ENCODE data around the gene SPI1. TPM values are rescaled to one million over a fixed set of nuclear protein-coding genes. Genes with fewer than 3 reads are reported as not detected.

SPI1 gene
- total and polyA plus RNA-seq, 2 experiments from 2014 or later = 0.13 to 2.0 TPM

DNA sequence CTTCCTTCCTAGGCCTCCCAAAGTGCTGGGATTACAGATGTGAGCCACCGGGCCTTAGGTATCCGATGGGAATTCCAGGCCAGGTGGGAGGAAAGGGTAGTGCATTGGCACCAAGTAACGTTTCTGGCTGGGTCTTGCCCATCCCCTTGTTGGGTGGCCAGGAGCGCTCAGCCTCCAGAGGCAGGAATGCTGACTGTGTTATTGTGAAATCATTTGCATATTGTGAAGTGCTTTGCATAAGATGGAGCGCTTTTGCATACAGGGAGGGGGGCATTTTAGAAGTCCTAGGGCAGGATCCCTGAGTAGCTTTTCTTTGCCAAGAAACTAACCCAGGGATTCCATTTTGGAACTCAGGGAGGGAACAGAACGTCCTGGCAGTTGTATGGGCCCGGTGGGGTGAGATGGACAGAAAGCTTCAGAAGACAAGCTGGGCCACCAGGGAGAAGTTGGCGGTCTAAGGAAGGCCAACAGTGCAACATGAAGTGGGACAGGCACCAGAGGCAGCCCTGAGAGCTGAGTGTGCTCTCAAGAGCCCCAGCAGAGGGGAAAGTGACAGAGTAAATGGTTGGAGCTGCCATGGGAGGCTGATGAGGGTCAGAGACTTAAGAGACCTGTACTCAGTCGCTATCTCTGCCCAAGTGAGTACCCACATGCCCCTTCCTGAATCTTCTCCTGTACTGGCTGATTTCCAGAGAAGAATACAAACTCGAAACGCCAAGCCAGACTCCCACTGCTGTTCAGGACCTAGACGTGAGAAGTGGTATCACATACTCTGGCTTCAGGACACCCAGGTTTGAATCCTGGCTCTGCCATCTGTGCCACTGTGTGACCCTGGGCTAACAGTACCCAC, 28.8 kb upstream of the SPI1 start:
- peak overlapping the region; percentile 88 for H2AFZ ChIP-seq
- WGBS (ENCODE audit: low lambda C conversion rate, missing lambda C conversion rate) = 78% methylated on average over 12 of the region's 12 CpGs
- no peaks in the 10 kb centered on the region for H4K20me1 ChIP-seq (ENCODE audit: insufficient read depth, poor library complexity, severe bottlenecking)
- no peaks in the 10 kb centered on the region for H3K36me3 ChIP-seq (replicated peaks; ENCODE audit: insufficient read depth, low read depth)
- H3K9me3 ChIP-seq (ENCODE audit: low read depth) = no peaks in the 10 kb centered on the region
- TF ChIP-seq, protein P1, sequence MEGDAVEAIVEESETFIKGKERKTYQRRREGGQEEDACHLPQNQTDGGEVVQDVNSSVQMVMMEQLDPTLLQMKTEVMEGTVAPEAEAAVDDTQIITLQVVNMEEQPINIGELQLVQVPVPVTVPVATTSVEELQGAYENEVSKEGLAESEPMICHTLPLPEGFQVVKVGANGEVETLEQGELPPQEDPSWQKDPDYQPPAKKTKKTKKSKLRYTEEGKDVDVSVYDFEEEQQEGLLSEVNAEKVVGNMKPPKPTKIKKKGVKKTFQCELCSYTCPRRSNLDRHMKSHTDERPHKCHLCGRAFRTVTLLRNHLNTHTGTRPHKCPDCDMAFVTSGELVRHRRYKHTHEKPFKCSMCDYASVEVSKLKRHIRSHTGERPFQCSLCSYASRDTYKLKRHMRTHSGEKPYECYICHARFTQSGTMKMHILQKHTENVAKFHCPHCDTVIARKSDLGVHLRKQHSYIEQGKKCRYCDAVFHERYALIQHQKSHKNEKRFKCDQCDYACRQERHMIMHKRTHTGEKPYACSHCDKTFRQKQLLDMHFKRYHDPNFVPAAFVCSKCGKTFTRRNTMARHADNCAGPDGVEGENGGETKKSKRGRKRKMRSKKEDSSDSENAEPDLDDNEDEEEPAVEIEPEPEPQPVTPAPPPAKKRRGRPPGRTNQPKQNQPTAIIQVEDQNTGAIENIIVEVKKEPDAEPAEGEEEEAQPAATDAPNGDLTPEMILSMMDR (IDR thresholded peaks at IDR 0.05; ENCODE audit: poor library complexity) = no peak
- no peak for TF ChIP-seq EZH2 (IDR thresholded peaks at IDR 0.05; ENCODE audit: borderline replicate concordance)
- TF ChIP-seq EZH2phosphoT487 (IDR thresholded peaks at IDR 0.05; ENCODE audit: low read depth, severe bottlenecking, unreplicated experiment) = no peak
- peak overlapping the region; percentile 69 for H3K4me3 ChIP-seq
- peaks cover 18% of the 10 kb centered on the region for H3K79me2 ChIP-seq
- H3K4me1 ChIP-seq (ENCODE audit: insufficient read depth) = peaks cover 19% of the 10 kb centered on the region
- peak overlapping the region; percentile 87 for H3K4me2 ChIP-seq
- H3K9me2 ChIP-seq (replicated peaks; ENCODE audit: insufficient read depth) = no peaks in the 10 kb centered on the region
- peak; percentile 23 for DNase-seq (ENCODE audit: low spot score)
- peak overlapping the region; percentile 95 for H3K27ac ChIP-seq
- H3K27me3 ChIP-seq = no peaks in the 10 kb centered on the region

DNA sequence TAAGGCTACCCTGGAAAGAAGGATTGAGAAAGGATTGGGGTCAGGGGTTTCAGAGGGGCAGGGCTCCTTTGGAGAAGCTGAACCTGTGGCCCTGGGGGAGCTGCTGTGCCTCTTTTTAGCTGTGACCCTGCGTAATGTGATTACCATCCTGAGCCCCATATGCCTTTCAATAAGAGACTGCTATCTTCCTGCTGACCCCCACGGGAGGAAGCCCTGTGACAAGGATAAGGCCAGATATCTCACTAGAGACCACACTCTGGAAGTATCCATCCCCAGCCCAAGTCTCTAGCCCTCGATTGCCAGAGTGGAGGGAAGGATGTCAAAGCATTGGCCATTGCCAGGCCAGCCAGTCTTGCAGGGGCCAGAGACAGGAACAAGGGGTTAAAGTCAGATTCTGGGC, 25.2 kb upstream of the SPI1 start:
- no peak for DNase-seq (ENCODE audit: low spot score)
- H3K4me1 ChIP-seq (ENCODE audit: insufficient read depth) = peaks cover 16% of the 10 kb centered on the region
- no peaks in the 10 kb centered on the region for H3K79me2 ChIP-seq
- 66% methylated on average over 3 of the region's 3 CpGs for WGBS (ENCODE audit: low lambda C conversion rate, missing lambda C conversion rate)
- TF ChIP-seq, protein P1 (IDR thresholded peaks at IDR 0.05; ENCODE audit: poor library complexity) = no peak
- no peaks in the 10 kb centered on the region for H3K27me3 ChIP-seq
- H3K27ac ChIP-seq = no peak overlapping the region
- no peak overlapping the region for H3K4me2 ChIP-seq
- no peaks in the 10 kb centered on the region for H3K36me3 ChIP-seq (replicated peaks; ENCODE audit: insufficient read depth, low read depth)
- no peak overlapping the region for H3K4me3 ChIP-seq
- H4K20me1 ChIP-seq (ENCODE audit: insufficient read depth, poor library complexity, severe bottlenecking) = no peaks in the 10 kb centered on the region
- no peaks in the 10 kb centered on the region for H3K9me2 ChIP-seq (replicated peaks; ENCODE audit: insufficient read depth)
- H3K9me3 ChIP-seq (ENCODE audit: low read depth) = no peaks in the 10 kb centered on the region
- H2AFZ ChIP-seq = no peak overlapping the region

DNA sequence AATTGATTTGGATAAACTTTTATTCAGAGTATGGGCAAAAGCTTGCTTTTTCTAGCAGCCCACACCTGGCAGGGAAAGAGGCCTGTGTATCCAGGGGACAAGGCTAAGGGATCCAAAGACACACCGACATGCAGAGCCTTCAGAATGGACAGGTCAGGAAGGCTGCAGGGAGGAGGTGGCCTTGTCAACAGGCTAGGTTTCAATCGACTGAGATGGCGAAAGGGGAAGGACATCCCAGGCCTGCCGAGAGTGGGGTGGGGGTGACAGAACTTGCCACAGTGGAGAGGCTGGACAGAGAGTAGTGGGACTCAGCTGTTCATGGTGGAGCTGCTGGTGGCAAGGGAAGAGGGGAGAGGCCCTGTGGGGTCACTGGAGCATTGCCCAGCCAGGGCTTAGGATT, 24.8 kb upstream of the SPI1 start:
- Histone ChIP-seq H3K4me1 (ENCODE audit: insufficient read depth) (peaks cover 16% of the 10 kb centered on the region), H3K4me2 (no peak overlapping the region), H3K9me3 (ENCODE audit: low read depth) (no peaks in the 10 kb centered on the region), H2AFZ (no peak overlapping the region), H3K27ac (no peak overlapping the region), H3K9me2 (replicated peaks; ENCODE audit: insufficient read depth) (no peaks in the 10 kb centered on the region), H3K4me3 (no peak overlapping the region), H3K27me3 (no peaks in the 10 kb centered on the region), H4K20me1 (ENCODE audit: insufficient read depth, poor library complexity, severe bottlenecking) (no peaks in the 10 kb centered on the region), H3K79me2 (no peaks in the 10 kb centered on the region), H3K36me3 (replicated peaks; ENCODE audit: insufficient read depth, low read depth) (no peaks in the 10 kb centered on the region)
- 63% methylated on average over 4 of the region's 4 CpGs for WGBS (ENCODE audit: low lambda C conversion rate, missing lambda C conversion rate)
- DNase-seq (ENCODE audit: low spot score) = no peak
- TF ChIP-seq EZH2phosphoT487 (IDR thresholded peaks at IDR 0.05; ENCODE audit: low read depth, severe bottlenecking, unreplicated experiment) = no peak

DNA sequence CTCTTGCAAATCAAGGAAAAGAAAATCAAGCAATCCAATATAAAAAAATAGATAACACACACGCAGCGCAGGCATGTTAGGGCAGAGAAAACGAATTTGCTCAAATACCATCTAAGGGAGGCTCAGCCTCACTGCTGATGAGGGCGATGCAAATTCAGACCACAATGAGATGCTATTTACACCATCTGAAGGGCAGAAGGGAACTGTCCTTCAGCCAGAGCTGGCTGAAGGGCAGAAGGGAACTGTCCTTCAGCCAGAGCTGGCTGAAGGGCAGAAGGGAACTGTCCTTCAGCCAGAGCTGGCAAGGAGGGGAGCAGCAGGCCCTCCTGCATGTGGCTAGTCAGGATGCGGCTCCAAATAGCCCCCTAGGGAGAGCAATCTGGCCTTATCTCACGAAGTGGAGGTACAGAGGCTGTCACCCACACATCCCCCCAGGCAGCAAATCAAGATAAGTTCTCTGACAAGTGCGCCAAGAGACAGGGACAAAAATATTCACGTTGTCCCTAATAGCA, 22.5 kb upstream of the SPI1 start:
- H3K9me2 ChIP-seq (replicated peaks; ENCODE audit: insufficient read depth) = no peaks in the 10 kb centered on the region
- H3K36me3 ChIP-seq (replicated peaks; ENCODE audit: insufficient read depth, low read depth) = no peaks in the 10 kb centered on the region
- no peaks in the 10 kb centered on the region for H3K9me3 ChIP-seq (ENCODE audit: low read depth)
- H3K4me2 ChIP-seq = peak overlapping the region; percentile 98
- H3K27ac ChIP-seq = peak overlapping the region; percentile 84
- no peak for DNase-seq (ENCODE audit: low spot score)
- H4K20me1 ChIP-seq (ENCODE audit: insufficient read depth, poor library complexity, severe bottlenecking) = no peaks in the 10 kb centered on the region
- no peaks in the 10 kb centered on the region for H3K79me2 ChIP-seq
- 29% methylated on average over 8 of the region's 8 CpGs for WGBS (ENCODE audit: low lambda C conversion rate, missing lambda C conversion rate)
- peak overlapping the region; percentile 40 for H3K4me3 ChIP-seq
- no peaks in the 10 kb centered on the region for H3K27me3 ChIP-seq
- peaks cover 6% of the 10 kb centered on the region for H3K4me1 ChIP-seq (ENCODE audit: insufficient read depth)
- H2AFZ ChIP-seq = peak overlapping the region; percentile 92
- no peak for TF ChIP-seq EZH2phosphoT487 (IDR thresholded peaks at IDR 0.05; ENCODE audit: low read depth, severe bottlenecking, unreplicated experiment)
- TF ChIP-seq, protein P1 (IDR thresholded peaks at IDR 0.05; ENCODE audit: poor library complexity) = no peak
- peak; percentile 12 for TF ChIP-seq EZH2 (IDR thresholded peaks at IDR 0.05; ENCODE audit: borderline replicate concordance)
